ENCODE data around the gene CCDC50.

The CCDC50 gene

GRCh38 chr3:191385101-191385500, 55.9 kb downstream of the CCDC50 start:
- H3K18ac ChIP-seq (ENCODE audit: low read length) = no peak overlapping the region
- H2BK5ac ChIP-seq (ENCODE audit: low read length) = no peak overlapping the region
- no peak overlapping the region for H2BK15ac ChIP-seq (replicated peaks; ENCODE audit: low read depth)
- no peak overlapping the region for H3K4me3 ChIP-seq (ENCODE audit: low read length)
- H3K56ac ChIP-seq (ENCODE audit: low read length) = no peak overlapping the region
- no CpG with 5 or more reads among the region's 3 CpGs for WGBS (ENCODE audit: extremely low coverage, insufficient coverage, low lambda C conversion rate)
- no peak overlapping the region for H3K27ac ChIP-seq (ENCODE audit: low read depth, low read length)
- H3K4me2 ChIP-seq (ENCODE audit: low read length) = no peak overlapping the region
- no peaks in the 10 kb centered on the region for H3K79me2 ChIP-seq (ENCODE audit: control insufficient read depth, insufficient read depth, low read length)
- H2BK120ac ChIP-seq (ENCODE audit: low read depth, low read length) = no peak overlapping the region
- H3K27me3 ChIP-seq (ENCODE audit: insufficient read depth, low read length, poor library complexity) = no peaks in the 10 kb centered on the region
- H4K5ac ChIP-seq (ENCODE audit: low read length) = no peak overlapping the region
- H3K4ac ChIP-seq (ENCODE audit: low read depth, low read length) = no peak overlapping the region
- H3K9ac ChIP-seq (ENCODE audit: low read length) = no peak overlapping the region
- no peaks in the 10 kb centered on the region for H3K36me3 ChIP-seq (ENCODE audit: control insufficient read depth, insufficient read depth, low read length)
- no peak overlapping the region for H2AK5ac ChIP-seq (ENCODE audit: low read length)
- H4K8ac ChIP-seq (ENCODE audit: low read depth, low read length) = no peak overlapping the region
- no peaks in the 10 kb centered on the region for H3K79me1 ChIP-seq (ENCODE audit: low read length)
- H3K23ac ChIP-seq (ENCODE audit: low read length) = no peak overlapping the region
- no peaks in the 10 kb centered on the region for H3K4me1 ChIP-seq (ENCODE audit: control insufficient read depth, low read depth, low read length)
- DNase-seq = no peak

- Histone ChIP-seq H2BK120ac (ENCODE audit: low read depth, low read length) (no peak overlapping the region), H3K18ac (ENCODE audit: low read length) (no peak overlapping the region), H3K79me2 (ENCODE audit: control insufficient read depth, insufficient read depth, low read length) (no peaks in the 10 kb centered on the region), H3K27me3 (ENCODE audit: insufficient read depth, low read length, poor library complexity) (no peaks in the 10 kb centered on the region), H2AK5ac (ENCODE audit: low read length) (no peak overlapping the region), H3K9ac (ENCODE audit: low read length) (no peak overlapping the region), H3K4me3 (ENCODE audit: low read length) (no peak overlapping the region), H3K23ac (ENCODE audit: low read length) (no peak overlapping the region), H3K36me3 (ENCODE audit: control insufficient read depth, insufficient read depth, low read length) (no peaks in the 10 kb centered on the region), H3K27ac (ENCODE audit: low read depth, low read length) (no peak overlapping the region), H3K4ac (ENCODE audit: low read depth, low read length) (no peak overlapping the region), H3K56ac (ENCODE audit: low read length) (no peak overlapping the region), H4K5ac (ENCODE audit: low read length) (no peak overlapping the region), H2BK5ac (ENCODE audit: low read length) (no peak overlapping the region), H4K8ac (ENCODE audit: low read depth, low read length) (no peak overlapping the region), H2BK15ac (replicated peaks; ENCODE audit: low read depth) (no peak overlapping the region), H3K79me1 (ENCODE audit: low read length) (no peaks in the 10 kb centered on the region), H3K4me1 (ENCODE audit: control insufficient read depth, low read depth, low read length) (no peaks in the 10 kb centered on the region), H3K4me2 (ENCODE audit: low read length) (no peak overlapping the region)
- no peak for DNase-seq
- no CpG with 5 or more reads among the region's 1 CpG for WGBS (ENCODE audit: extremely low coverage, insufficient coverage, low lambda C conversion rate)
Measured at GRCh38 chr3:191387441-191388077, 58.4 kb downstream of the CCDC50 start.

GRCh38 chr3:191388823-191389222, 59.6 kb downstream of the CCDC50 start:
- H2BK5ac ChIP-seq (ENCODE audit: low read length) = no peak overlapping the region
- H3K36me3 ChIP-seq (ENCODE audit: control insufficient read depth, insufficient read depth, low read length) = no peaks in the 10 kb centered on the region
- H3K4me2 ChIP-seq (ENCODE audit: low read length) = no peak overlapping the region
- no CpG with 5 or more reads among the region's 1 CpG for WGBS (ENCODE audit: extremely low coverage, insufficient coverage, low lambda C conversion rate)
- no peak overlapping the region for H3K4me3 ChIP-seq (ENCODE audit: low read length)
- no peak overlapping the region for H3K23ac ChIP-seq (ENCODE audit: low read length)
- no peak overlapping the region for H3K18ac ChIP-seq (ENCODE audit: low read length)
- no peaks in the 10 kb centered on the region for H3K79me2 ChIP-seq (ENCODE audit: control insufficient read depth, insufficient read depth, low read length)
- no peak overlapping the region for H4K8ac ChIP-seq (ENCODE audit: low read depth, low read length)
- no peak overlapping the region for H2BK120ac ChIP-seq (ENCODE audit: low read depth, low read length)
- H2BK15ac ChIP-seq (replicated peaks; ENCODE audit: low read depth) = no peak overlapping the region
- no peak overlapping the region for H3K9ac ChIP-seq (ENCODE audit: low read length)
- no peaks in the 10 kb centered on the region for H3K27me3 ChIP-seq (ENCODE audit: insufficient read depth, low read length, poor library complexity)
- no peak overlapping the region for H3K56ac ChIP-seq (ENCODE audit: low read length)
- no peaks in the 10 kb centered on the region for H3K79me1 ChIP-seq (ENCODE audit: low read length)
- no peak overlapping the region for H4K5ac ChIP-seq (ENCODE audit: low read length)
- no peak for DNase-seq
- no peaks in the 10 kb centered on the region for H3K4me1 ChIP-seq (ENCODE audit: control insufficient read depth, low read depth, low read length)
- no peak overlapping the region for H3K4ac ChIP-seq (ENCODE audit: low read depth, low read length)
- no peak overlapping the region for H3K27ac ChIP-seq (ENCODE audit: low read depth, low read length)
- no peak overlapping the region for H2AK5ac ChIP-seq (ENCODE audit: low read length)

- H2BK120ac ChIP-seq (ENCODE audit: low read depth, low read length) = no peak overlapping the region
- H3K4me2 ChIP-seq (ENCODE audit: low read length) = no peak overlapping the region
- H3K56ac ChIP-seq (ENCODE audit: low read length) = no peak overlapping the region
- H3K79me1 ChIP-seq (ENCODE audit: low read length) = no peaks in the 10 kb centered on the region
- no peak overlapping the region for H4K5ac ChIP-seq (ENCODE audit: low read length)
- no peaks in the 10 kb centered on the region for H3K27me3 ChIP-seq (ENCODE audit: insufficient read depth, low read length, poor library complexity)
- H2BK5ac ChIP-seq (ENCODE audit: low read length) = no peak overlapping the region
- DNase-seq = no peak
- no peak overlapping the region for H3K9ac ChIP-seq (ENCODE audit: low read length)
- H3K4me1 ChIP-seq (ENCODE audit: control insufficient read depth, low read depth, low read length) = no peaks in the 10 kb centered on the region
- no peak overlapping the region for H2BK15ac ChIP-seq (replicated peaks; ENCODE audit: low read depth)
- no peak overlapping the region for H3K4me3 ChIP-seq (ENCODE audit: low read length)
- H3K23ac ChIP-seq (ENCODE audit: low read length) = no peak overlapping the region
- no peak overlapping the region for H3K18ac ChIP-seq (ENCODE audit: low read length)
- no peak overlapping the region for H3K4ac ChIP-seq (ENCODE audit: low read depth, low read length)
- no peak overlapping the region for H4K8ac ChIP-seq (ENCODE audit: low read depth, low read length)
- no peak overlapping the region for H3K27ac ChIP-seq (ENCODE audit: low read depth, low read length)
- no peak overlapping the region for H2AK5ac ChIP-seq (ENCODE audit: low read length)
- WGBS (ENCODE audit: extremely low coverage, insufficient coverage, low lambda C conversion rate) = no CpG with 5 or more reads among the region's 3 CpGs
- no peaks in the 10 kb centered on the region for H3K36me3 ChIP-seq (ENCODE audit: control insufficient read depth, insufficient read depth, low read length)
- no peaks in the 10 kb centered on the region for H3K79me2 ChIP-seq (ENCODE audit: control insufficient read depth, insufficient read depth, low read length)
Measured at GRCh38 chr3:191390580-191390979, 61.4 kb downstream of the CCDC50 start.

GRCh38 chr3:191391861-191392808, 62.9 kb downstream of the CCDC50 start:
- no peak overlapping the region for H3K27ac ChIP-seq (ENCODE audit: low read depth, low read length)
- no peak overlapping the region for H3K9ac ChIP-seq (ENCODE audit: low read length)
- H3K79me2 ChIP-seq (ENCODE audit: control insufficient read depth, insufficient read depth, low read length) = no peaks in the 10 kb centered on the region
- peak; percentile 80 for DNase-seq
- no peaks in the 10 kb centered on the region for H3K36me3 ChIP-seq (ENCODE audit: control insufficient read depth, insufficient read depth, low read length)
- no peak overlapping the region for H3K23ac ChIP-seq (ENCODE audit: low read length)
- WGBS (ENCODE audit: extremely low coverage, insufficient coverage, low lambda C conversion rate) = no CpG with 5 or more reads among the region's 2 CpGs
- H3K27me3 ChIP-seq (ENCODE audit: insufficient read depth, low read length, poor library complexity) = no peaks in the 10 kb centered on the region
- no peak overlapping the region for H3K4me3 ChIP-seq (ENCODE audit: low read length)
- H2BK5ac ChIP-seq (ENCODE audit: low read length) = no peak overlapping the region
- no peak overlapping the region for H2BK15ac ChIP-seq (replicated peaks; ENCODE audit: low read depth)
- H4K8ac ChIP-seq (ENCODE audit: low read depth, low read length) = no peak overlapping the region
- H2BK120ac ChIP-seq (ENCODE audit: low read depth, low read length) = no peak overlapping the region
- H4K5ac ChIP-seq (ENCODE audit: low read length) = no peak overlapping the region
- H3K18ac ChIP-seq (ENCODE audit: low read length) = peak overlapping the region; percentile 30
- no peaks in the 10 kb centered on the region for H3K4me1 ChIP-seq (ENCODE audit: control insufficient read depth, low read depth, low read length)
- H3K4ac ChIP-seq (ENCODE audit: low read depth, low read length) = peak overlapping the region; percentile 79
- no peak overlapping the region for H3K56ac ChIP-seq (ENCODE audit: low read length)
- no peaks in the 10 kb centered on the region for H3K79me1 ChIP-seq (ENCODE audit: low read length)
- no peak overlapping the region for H3K4me2 ChIP-seq (ENCODE audit: low read length)
- H2AK5ac ChIP-seq (ENCODE audit: low read length) = no peak overlapping the region
